ENCODE data around the gene ANKRD39. TPM values are rescaled to one million over a fixed set of nuclear protein-coding genes. Genes with fewer than 3 reads are reported as not detected.

The ANKRD39 gene
- total and polyA plus RNA-seq, 9 of the 15 experiments (the other 6 are each of a cell fraction or from before 2014, with no cell fraction given), result 8.2 to 33.1 (median 23.8) TPM

- in situ Hi-C loops (cut with MboI), result loop anchor here (25.0 kb wide), 1 partner anchor 246 kb away; the partner anchor contains the start of gene ANKRD36
- DNase-seq (ENCODE audit: extremely low read depth in 1 of 4, low spot score in 3 of 4) (no peak), FAIRE-seq (no peak), ATAC-seq (no peak)
- BruUV-seq (replicated peaks), result no TSS peak
- Histone ChIP-seq H3K36me3 (ENCODE audit: control insufficient read depth, insufficient read depth, low read length) (peaks cover 70% of the 10 kb centered on the region), H3K27ac (ENCODE audit: extremely low read depth, low read depth, low read length) (no peak overlapping the region), H3K4me2 (ENCODE audit: insufficient read depth, low read length) (peak overlapping the region; percentile 93; the same call in 1 of the 2 replicates), H3K9me3 (replicated peaks; ENCODE audit: control insufficient read depth, insufficient read depth, low read depth, low read length) (no peaks in the 10 kb centered on the region), H2AFZ (ENCODE audit: low read depth, low read length) (no peak overlapping the region), H3K9me1 (ENCODE audit: control insufficient read depth, insufficient read depth, low read length) (peaks cover 8% of the 10 kb centered on the region), H3K4me3 (no peak overlapping the region), H4K20me1 (replicated peaks; ENCODE audit: control insufficient read depth, insufficient read depth, low read length) (peaks cover 16% of the 10 kb centered on the region; the same call in 1 of the 2 replicates), H3K27me3 (ENCODE audit: control insufficient read depth in 2 of 2, insufficient read depth in 2 of 2, low read length in 2 of 2) (no peaks in the 10 kb centered on the region), H3K79me2 (ENCODE audit: control insufficient read depth, insufficient read depth, low read length) (peaks cover 73% of the 10 kb centered on the region), H3K4me1 (replicated peaks in 1 of 2; ENCODE audit: control insufficient read depth in 2 of 2, insufficient read depth in 2 of 2, low read length in 2 of 2) (peaks cover 11 to 78% of the 10 kb centered on the region in 2 experiments; a peak in 4 of 5 replicates), H3K9ac (ENCODE audit: insufficient read depth in 1 of 2, low read depth in 2 of 2, low read length in 2 of 2) (peak overlapping the region; percentile 90 to 100; a peak in 3 of 4 replicates)
- TF ChIP-seq RBFOX2 (IDR thresholded peaks at IDR 0.05; ENCODE audit: low read depth, low read length) (peak; percentile 49; the same call in 1 of the 2 replicates), PPARD (CRISPR knock-in tag; IDR thresholded peaks at IDR 0.05) (no peak), POLR2G (IDR thresholded peaks at IDR 0.05; ENCODE audit: low read depth, low read length) (peak; percentile 57; the same call in 1 of the 2 replicates)
- WGBS (ENCODE audit: insufficient coverage, low coverage, missing lambda C conversion rate), result 91% methylated on average over 9 of the region's 14 CpGs
- ChIA-PET CTCF (ENCODE audit: low intra/inter-chr PET ratio) (interaction anchor here (0.6 kb wide), 1 partner anchor 8 kb away, joined by 3 read pairs; the partner anchor contains the start of gene ANKRD39), POLR2A (no interaction called here)
- intact Hi-C loops (cut with micrococcal nuclease), result no loop called here
Observed at GRCh38 chr2:96866149-96866548, 8.3 kb upstream of the ANKRD39 start.

- Histone ChIP-seq H3K4me3 (no peak overlapping the region), H3K27ac (ENCODE audit: extremely low read depth, low read depth, low read length) (no peak overlapping the region; the same call in 2 of the 3 replicates), H3K4me1 (replicated peaks in 1 of 2; ENCODE audit: control insufficient read depth in 2 of 2, insufficient read depth in 2 of 2, low read length in 2 of 2) (peaks cover 8 to 78% of the 10 kb centered on the region in 2 experiments; a peak in 4 of 5 replicates), H2AFZ (ENCODE audit: low read depth, low read length) (no peak overlapping the region), H3K79me2 (ENCODE audit: control insufficient read depth, insufficient read depth, low read length) (peaks cover 68% of the 10 kb centered on the region), H3K9ac (ENCODE audit: insufficient read depth in 1 of 2, low read depth in 2 of 2, low read length in 2 of 2) (peak overlapping the region in 1 of 2 experiments; percentile 100; a peak in 2 of 4 replicates), H4K20me1 (replicated peaks; ENCODE audit: control insufficient read depth, insufficient read depth, low read length) (peaks cover 16% of the 10 kb centered on the region; the same call in 1 of the 2 replicates), H3K27me3 (ENCODE audit: control insufficient read depth in 2 of 2, insufficient read depth in 2 of 2, low read length in 2 of 2) (no peaks in the 10 kb centered on the region), H3K36me3 (ENCODE audit: control insufficient read depth, insufficient read depth, low read length) (peaks cover 74% of the 10 kb centered on the region), H3K4me2 (ENCODE audit: insufficient read depth, low read length) (no peak overlapping the region), H3K9me3 (replicated peaks; ENCODE audit: control insufficient read depth, insufficient read depth, low read depth, low read length) (no peaks in the 10 kb centered on the region), H3K9me1 (ENCODE audit: control insufficient read depth, insufficient read depth, low read length) (peaks cover 8% of the 10 kb centered on the region)
- DNase-seq (ENCODE audit: extremely low read depth in 1 of 4, low spot score in 3 of 4), result no peak
- 92% methylated on average over 9 of the region's 16 CpGs for WGBS (ENCODE audit: insufficient coverage, low coverage, missing lambda C conversion rate)
- CTCF ChIA-PET (ENCODE audit: low intra/inter-chr PET ratio), result interaction anchor here (0.6 kb wide), 1 partner anchor 8 kb away, joined by 3 read pairs; the partner anchor contains the start of gene ANKRD39
- in situ Hi-C loops (cut with MboI), result loop anchor here (25.0 kb wide), 1 partner anchor 247 kb away; the partner anchor contains the start of gene ANKRD36
- intact Hi-C loops (cut with micrococcal nuclease), result no loop called here
- POLR2A ChIA-PET, result no interaction called here
- no peak for TF ChIP-seq HDAC6 (IDR thresholded peaks at IDR 0.05; ENCODE audit: low read depth, low read length)
- no peak for TF ChIP-seq NFIX (CRISPR knock-in tag; IDR thresholded peaks at IDR 0.05; ENCODE audit: low read depth)
- no peak for TF ChIP-seq ZNF174 (CRISPR knock-in tag; IDR thresholded peaks at IDR 0.05)
- no peak for TF ChIP-seq ZNF445 (CRISPR knock-in tag; IDR thresholded peaks at IDR 0.05; ENCODE audit: low read depth)
- no peak for TF ChIP-seq NFE2 (IDR thresholded peaks at IDR 0.05; ENCODE audit: low read depth)
- TF ChIP-seq, protein P1, sequence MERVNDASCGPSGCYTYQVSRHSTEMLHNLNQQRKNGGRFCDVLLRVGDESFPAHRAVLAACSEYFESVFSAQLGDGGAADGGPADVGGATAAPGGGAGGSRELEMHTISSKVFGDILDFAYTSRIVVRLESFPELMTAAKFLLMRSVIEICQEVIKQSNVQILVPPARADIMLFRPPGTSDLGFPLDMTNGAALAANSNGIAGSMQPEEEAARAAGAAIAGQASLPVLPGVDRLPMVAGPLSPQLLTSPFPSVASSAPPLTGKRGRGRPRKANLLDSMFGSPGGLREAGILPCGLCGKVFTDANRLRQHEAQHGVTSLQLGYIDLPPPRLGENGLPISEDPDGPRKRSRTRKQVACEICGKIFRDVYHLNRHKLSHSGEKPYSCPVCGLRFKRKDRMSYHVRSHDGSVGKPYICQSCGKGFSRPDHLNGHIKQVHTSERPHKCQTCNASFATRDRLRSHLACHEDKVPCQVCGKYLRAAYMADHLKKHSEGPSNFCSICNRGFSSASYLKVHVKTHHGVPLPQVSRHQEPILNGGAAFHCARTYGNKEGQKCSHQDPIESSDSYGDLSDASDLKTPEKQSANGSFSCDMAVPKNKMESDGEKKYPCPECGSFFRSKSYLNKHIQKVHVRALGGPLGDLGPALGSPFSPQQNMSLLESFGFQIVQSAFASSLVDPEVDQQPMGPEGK (CRISPR knock-in tag; IDR thresholded peaks at IDR 0.05; ENCODE audit: borderline replicate concordance), result no peak
- FAIRE-seq, result no peak
- no peak for ATAC-seq
- BruUV-seq (replicated peaks), result no TSS peak
Observed at GRCh38 chr2:96865654-96866053, 7.8 kb upstream of the ANKRD39 start.

Measured in K562 (cell line).